BLaER1 treated with 17β-estradiol and CSF1 and Interleukin-3, amounts not matched to agents 10 nM and 100 nM (cell line): Measurements from ENCODE around the gene TMEM52.

ENCODE experiments used
- H3K27ac ChIP-seq, 11 experiments: shearing (Covaris generic); formaldehyde crosslinking; 2 replicates each; pipeline ENCODE4 v1.8.1; 2022
- H3K27me3 ChIP-seq, 11 experiments: shearing (Covaris generic); formaldehyde crosslinking; 2 replicates each; pipeline ENCODE4 v1.8.1; 2022
- H3K36me3 ChIP-seq, 11 experiments: shearing (Covaris generic); formaldehyde crosslinking; 2 replicates each; pipeline ENCODE4 v1.8.1; 2022
- H3K4me1 ChIP-seq, 10 experiments: shearing (Covaris generic); formaldehyde crosslinking; 2 replicates each; pipeline ENCODE4 v1.8.1; 2022
- H3K4me2 ChIP-seq, 11 experiments: shearing (Covaris generic); formaldehyde crosslinking; 2 replicates each; pipeline ENCODE4 v1.8.1; 2022
- H3K4me3 ChIP-seq, 10 experiments: shearing (Covaris generic); formaldehyde crosslinking; 2 replicates each; pipeline ENCODE4 v1.8.1; 2022
- H3K9ac ChIP-seq, 11 experiments: shearing (Covaris generic); formaldehyde crosslinking; 2 replicates each; pipeline ENCODE4 v1.8.1; 2022
- H3K9me3 ChIP-seq, 11 experiments: shearing (Covaris generic); formaldehyde crosslinking; replicated peaks in 1 of 11; 2 replicates each; pipeline ENCODE4 v1.8.1; 2022
- H4K20me1 ChIP-seq, 11 experiments: shearing (Covaris generic); formaldehyde crosslinking; 2 replicates each; pipeline ENCODE4 v1.8.1; 2022
- Cebpa-rat ChIP-seq, 11 experiments: shearing (Covaris generic); IDR thresholded peaks; 2 replicates each; pipeline ENCODE4 v1.8.1; 2022

Gene TMEM52

GRCh38 chr1:1899967-1900327 is 19.1 kb downstream of the TMEM52 start:
- Histone ChIP-seq H3K4me1 (peaks cover 38 to 78% (median 73%) of the 10 kb centered on the region in 10 experiments), H3K4me3 (peak overlapping the region in 6 of 10 experiments; percentile 2 to 48 (median 8); a peak in 3 of 20 replicates), H3K27ac (peak overlapping the region in 9 of 11 experiments; percentile 31 to 85 (median 67); a peak in 17 of 22 replicates), H3K4me2 (peak overlapping the region; percentile 67 to 99 (median 92)), H3K9ac (peak overlapping the region in 9 of 11 experiments; percentile 22 to 77 (median 62); a peak in 19 of 22 replicates), H3K36me3 (no peaks in the 10 kb centered on the region), H3K9me3 (peaks cover 0 to 9% (median 7%) of the 10 kb centered on the region in 11 experiments; a peak in 17 of 22 replicates), H3K27me3 (no peaks in the 10 kb centered on the region), H4K20me1 (peaks cover 0 to 12% (median 0%) of the 10 kb centered on the region in 11 experiments; a peak in 7 of 22 replicates)
- TF ChIP-seq Cebpa-rat (IDR thresholded peaks at IDR 0.05): no peak

GRCh38 chr1:1899266-1899966 is 19.7 kb downstream of the TMEM52 start:
- H3K27ac ChIP-seq: peak overlapping the region in 9 of 11 experiments; percentile 31 to 85 (median 67); a peak in 17 of 22 replicates
- peaks cover 44 to 80% (median 78%) of the 10 kb centered on the region in 10 experiments for H3K4me1 ChIP-seq
- no peak for TF ChIP-seq Cebpa-rat (IDR thresholded peaks at IDR 0.05)
- peak overlapping the region; percentile 67 to 99 (median 92) for H3K4me2 ChIP-seq
- H3K27me3 ChIP-seq: no peaks in the 10 kb centered on the region
- H3K9ac ChIP-seq: peak overlapping the region in 10 of 11 experiments; percentile 22 to 77 (median 58); a peak in 18 of 22 replicates
- H3K9me3 ChIP-seq: peaks cover 0 to 9% (median 7%) of the 10 kb centered on the region in 11 experiments; a peak in 17 of 22 replicates
- H3K36me3 ChIP-seq: no peaks in the 10 kb centered on the region
- peaks cover 0 to 17% (median 3%) of the 10 kb centered on the region in 11 experiments; a peak in 7 of 22 replicates for H4K20me1 ChIP-seq
- peak overlapping the region in 7 of 10 experiments; percentile 2 to 48 (median 11); a peak in 5 of 20 replicates for H3K4me3 ChIP-seq

- H3K4me3 ChIP-seq: no peak overlapping the region
- H3K9me3 ChIP-seq: peaks cover 0 to 8% (median 7%) of the 10 kb centered on the region in 11 experiments; a peak in 17 of 22 replicates
- no peak overlapping the region for H3K9ac ChIP-seq
- H3K4me2 ChIP-seq: peak overlapping the region in 5 of 11 experiments; percentile 14 to 96 (median 91); a peak in 4 of 22 replicates
- no peaks in the 10 kb centered on the region for H3K36me3 ChIP-seq
- no peak for TF ChIP-seq Cebpa-rat (IDR thresholded peaks at IDR 0.05)
- H4K20me1 ChIP-seq: peaks cover 0 to 28% (median 6%) of the 10 kb centered on the region in 11 experiments; a peak in 8 of 22 replicates
- H3K27me3 ChIP-seq: no peaks in the 10 kb centered on the region
- H3K27ac ChIP-seq: no peak overlapping the region
- peaks cover 54 to 90% (median 89%) of the 10 kb centered on the region in 10 experiments for H3K4me1 ChIP-seq
Observed at GRCh38 chr1:1898246-1898933, 20.7 kb downstream of the TMEM52 start.

- Histone ChIP-seq H3K4me3 (peak overlapping the region in 1 of 10 experiments; percentile 42; a peak in 4 of 20 replicates), H3K4me1 (peaks cover 62 to 92% (median 90%) of the 10 kb centered on the region in 10 experiments), H4K20me1 (peaks cover 0 to 35% (median 8%) of the 10 kb centered on the region in 11 experiments; a peak in 8 of 22 replicates), H3K9me3 (no peaks in the 10 kb centered on the region), H3K27ac (peak overlapping the region in 7 of 11 experiments; percentile 38 to 98 (median 65); a peak in 14 of 22 replicates), H3K36me3 (no peaks in the 10 kb centered on the region), H3K27me3 (no peaks in the 10 kb centered on the region), H3K4me2 (peak overlapping the region; percentile 76 to 97 (median 89)), H3K9ac (peak overlapping the region in 8 of 11 experiments; percentile 47 to 100 (median 59); a peak in 12 of 22 replicates)
- no peak for TF ChIP-seq Cebpa-rat (IDR thresholded peaks at IDR 0.05)
Observed at GRCh38 chr1:1895456-1896336, 23.4 kb downstream of the TMEM52 start.

DNA sequence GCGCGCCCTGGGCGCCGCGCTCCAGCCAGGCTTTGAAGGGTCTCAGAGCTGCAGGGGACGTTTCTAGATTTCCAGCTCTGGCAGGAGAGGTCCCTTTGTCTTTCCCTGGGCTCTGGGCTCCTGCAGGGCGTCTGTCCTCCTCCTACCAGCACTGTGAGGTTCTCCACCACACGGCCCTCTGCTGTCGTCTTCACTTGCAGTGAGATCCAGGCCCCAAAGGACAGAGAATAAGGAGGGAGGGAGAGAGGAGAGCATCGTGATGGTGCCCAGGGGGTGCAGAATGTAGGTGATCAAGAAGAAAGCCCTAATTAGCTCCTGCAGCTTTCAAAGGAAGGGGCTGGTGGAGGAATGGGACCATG is 24.0 kb downstream of the TMEM52 start:
- Histone ChIP-seq H4K20me1 (peaks cover 0 to 35% (median 8%) of the 10 kb centered on the region in 11 experiments; a peak in 11 of 22 replicates), H3K4me3 (peak overlapping the region in 6 of 10 experiments; percentile 4 to 42 (median 11); a peak in 5 of 20 replicates), H3K27ac (peak overlapping the region in 7 of 11 experiments; percentile 38 to 98 (median 65); a peak in 16 of 22 replicates), H3K27me3 (no peaks in the 10 kb centered on the region), H3K9me3 (no peaks in the 10 kb centered on the region), H3K36me3 (no peaks in the 10 kb centered on the region), H3K9ac (peak overlapping the region; percentile 28 to 100 (median 53); a peak in 17 of 22 replicates), H3K4me2 (peak overlapping the region; percentile 76 to 97 (median 89)), H3K4me1 (peaks cover 61 to 85% (median 83%) of the 10 kb centered on the region in 10 experiments)
- no peak for TF ChIP-seq Cebpa-rat (IDR thresholded peaks at IDR 0.05)

- peaks cover under 1 to 39% (median 9%) of the 10 kb centered on the region in 11 experiments; a peak in 19 of 22 replicates for H4K20me1 ChIP-seq
- no peaks in the 10 kb centered on the region for H3K9me3 ChIP-seq
- no peaks in the 10 kb centered on the region for H3K27me3 ChIP-seq
- H3K4me2 ChIP-seq: peak overlapping the region; percentile 76 to 97 (median 89)
- H3K4me3 ChIP-seq: peak overlapping the region in 6 of 10 experiments; percentile 4 to 42 (median 11); a peak in 6 of 20 replicates
- TF ChIP-seq Cebpa-rat (IDR thresholded peaks at IDR 0.05): no peak
- H3K9ac ChIP-seq: peak overlapping the region; percentile 28 to 100 (median 53); a peak in 20 of 22 replicates
- H3K36me3 ChIP-seq: no peaks in the 10 kb centered on the region
- peaks cover 56 to 80% (median 78%) of the 10 kb centered on the region in 10 experiments for H3K4me1 ChIP-seq
- H3K27ac ChIP-seq: peak overlapping the region in 8 of 11 experiments; percentile 38 to 98 (median 60); a peak in 16 of 22 replicates
Observed at GRCh38 chr1:1894354-1895059, 24.6 kb downstream of the TMEM52 start.

GRCh38 chr1:1893997-1894353 is 25.1 kb downstream of the TMEM52 start:
- Histone ChIP-seq H4K20me1 (peaks cover 6 to 44% (median 14%) of the 10 kb centered on the region in 11 experiments), H3K27me3 (no peaks in the 10 kb centered on the region), H3K27ac (peak overlapping the region in 8 of 11 experiments; percentile 38 to 98 (median 60); a peak in 16 of 22 replicates), H3K9ac (peak overlapping the region; percentile 28 to 100 (median 53); a peak in 19 of 22 replicates), H3K36me3 (no peaks in the 10 kb centered on the region), H3K9me3 (no peaks in the 10 kb centered on the region), H3K4me1 (peaks cover 51 to 76% (median 74%) of the 10 kb centered on the region in 10 experiments), H3K4me3 (no peak overlapping the region; a peak in 2 of 20 replicates), H3K4me2 (peak overlapping the region; percentile 76 to 97 (median 89))
- TF ChIP-seq Cebpa-rat (IDR thresholded peaks at IDR 0.05): no peak
